ENCODE data around the gene EXTL1.

EXTL1 gene

GRCh38 chr1:26023009-26023408 is 1.4 kb downstream of the EXTL1 start:
- DNase-seq (ENCODE audit: low spot score) = no peak

- no peak for DNase-seq (ENCODE audit: low spot score)
These were observed 2.3 kb downstream of the EXTL1 start for GRCh38 chr1:26023826-26024225.

GRCh38 chr1:26025060-26025459 is 3.5 kb downstream of the EXTL1 start:
- no peak for DNase-seq (ENCODE audit: low spot score)

- no peak for DNase-seq (ENCODE audit: low spot score)
These were observed 3.9 kb downstream of the EXTL1 start for GRCh38 chr1:26025517-26025916.

- no peak for DNase-seq (ENCODE audit: low spot score)
These were observed 6.3 kb downstream of the EXTL1 start for GRCh38 chr1:26027716-26028489.

- DNase-seq (ENCODE audit: low spot score) = no peak
These were observed 7.0 kb downstream of the EXTL1 start for GRCh38 chr1:26028490-26028980.

GRCh38 chr1:26029054-26029863 is 7.7 kb downstream of the EXTL1 start:
- no peak for DNase-seq (ENCODE audit: low spot score)

GRCh38 chr1:26029864-26030481 is 8.4 kb downstream of the EXTL1 start:
- DNase-seq (ENCODE audit: low spot score) = no peak

- no peak for DNase-seq (ENCODE audit: low spot score)
These were observed 9.6 kb downstream of the EXTL1 start for GRCh38 chr1:26031196-26031595.

- peak; percentile 62 for DNase-seq (ENCODE audit: low spot score)
These were observed 10.1 kb downstream of the EXTL1 start for GRCh38 chr1:26031611-26032220.

- no peak for DNase-seq (ENCODE audit: low spot score)
These were observed 11.2 kb downstream of the EXTL1 start for GRCh38 chr1:26032656-26033357.

GRCh38 chr1:26034504-26035202 is 13.1 kb downstream of the EXTL1 start:
- DNase-seq (ENCODE audit: low spot score) = no peak

GRCh38 chr1:26035203-26035958 is 13.8 kb downstream of the EXTL1 start:
- DNase-seq (ENCODE audit: low spot score) = peak; percentile 99

GRCh38 chr1:26035959-26036755 is 14.6 kb downstream of the EXTL1 start:
- peak; percentile 94 for DNase-seq (ENCODE audit: low spot score)

- DNase-seq (ENCODE audit: low spot score) = no peak
These were observed 15.2 kb downstream of the EXTL1 start for GRCh38 chr1:26036756-26037281.

- DNase-seq (ENCODE audit: low spot score) = no peak
These were observed 16.3 kb downstream of the EXTL1 start for GRCh38 chr1:26037904-26038303.

- no peak for DNase-seq (ENCODE audit: low spot score)
These were observed 16.9 kb downstream of the EXTL1 start for GRCh38 chr1:26038477-26038876.

GRCh38 chr1:26038904-26039303 is 17.3 kb downstream of the EXTL1 start:
- DNase-seq (ENCODE audit: low spot score) = no peak

- DNase-seq (ENCODE audit: low spot score) = no peak
These were observed 19.8 kb downstream of the EXTL1 start for GRCh38 chr1:26041401-26041800.

All from hepatic stellate cell (primary cell).